Measurements from ENCODE around the gene PATJ. TPM values are rescaled to one million over a fixed set of nuclear protein-coding genes. Genes with fewer than 3 reads are reported as not detected.

Gene PATJ
- total and polyA plus RNA-seq, 10 donors = 2.3 to 32.2 (median 17.7) TPM

GRCh38 chr1:62209931-62210595 lies 467.8 kb downstream of the PATJ start:
- no peak overlapping the region for H3K27ac ChIP-seq
- DNase-seq = no peak
- no peaks in the 10 kb centered on the region for H3K27me3 ChIP-seq (replicated peaks in 1 of 7)
- no peak overlapping the region for H3K4me3 ChIP-seq
- H3K36me3 ChIP-seq = peaks cover 0 to 4% (median 0%) of the 10 kb centered on the region in 6 donors
- H3K4me1 ChIP-seq = no peaks in the 10 kb centered on the region
- intact Hi-C loops (cut with DNase I; ENCODE audit: low total_unique reads) = no loop called here
- 39 to 60% (median 52%) methylated on average over 1 of the region's 1 CpG for WGBS, 5 donors
- TF ChIP-seq, protein P1, sequence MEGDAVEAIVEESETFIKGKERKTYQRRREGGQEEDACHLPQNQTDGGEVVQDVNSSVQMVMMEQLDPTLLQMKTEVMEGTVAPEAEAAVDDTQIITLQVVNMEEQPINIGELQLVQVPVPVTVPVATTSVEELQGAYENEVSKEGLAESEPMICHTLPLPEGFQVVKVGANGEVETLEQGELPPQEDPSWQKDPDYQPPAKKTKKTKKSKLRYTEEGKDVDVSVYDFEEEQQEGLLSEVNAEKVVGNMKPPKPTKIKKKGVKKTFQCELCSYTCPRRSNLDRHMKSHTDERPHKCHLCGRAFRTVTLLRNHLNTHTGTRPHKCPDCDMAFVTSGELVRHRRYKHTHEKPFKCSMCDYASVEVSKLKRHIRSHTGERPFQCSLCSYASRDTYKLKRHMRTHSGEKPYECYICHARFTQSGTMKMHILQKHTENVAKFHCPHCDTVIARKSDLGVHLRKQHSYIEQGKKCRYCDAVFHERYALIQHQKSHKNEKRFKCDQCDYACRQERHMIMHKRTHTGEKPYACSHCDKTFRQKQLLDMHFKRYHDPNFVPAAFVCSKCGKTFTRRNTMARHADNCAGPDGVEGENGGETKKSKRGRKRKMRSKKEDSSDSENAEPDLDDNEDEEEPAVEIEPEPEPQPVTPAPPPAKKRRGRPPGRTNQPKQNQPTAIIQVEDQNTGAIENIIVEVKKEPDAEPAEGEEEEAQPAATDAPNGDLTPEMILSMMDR (IDR thresholded peaks at IDR 0.05 in 8 of 11, conservative IDR thresholded peaks at IDR 0.05 in 3 of 11) = no peak
- TF ChIP-seq POLR2AphosphoS5 (IDR thresholded peaks at IDR 0.05) = no peak
- TF ChIP-seq POLR2A (IDR thresholded peaks at IDR 0.05) = no peak
- peaks cover 0 to 33% (median 18%) of the 10 kb centered on the region in 8 donors for H3K9me3 ChIP-seq

DNA sequence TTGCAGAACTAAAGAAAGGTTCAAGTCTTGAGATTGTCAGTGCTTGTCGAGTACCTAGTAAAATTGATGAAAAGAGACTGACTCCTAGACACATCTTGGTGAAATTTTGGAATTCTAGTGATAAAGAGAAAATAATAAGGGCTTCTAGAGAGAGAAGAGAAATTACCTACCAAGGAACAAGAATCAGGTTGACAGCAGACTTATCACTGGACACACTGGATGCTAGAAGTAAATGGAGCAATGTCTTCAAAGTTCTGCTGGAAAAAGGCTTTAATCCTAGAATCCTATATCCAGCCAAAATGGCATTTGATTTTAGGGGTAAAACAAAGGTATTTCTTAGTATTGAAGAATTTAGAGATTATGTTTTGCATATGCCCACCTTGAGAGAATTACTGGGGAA lies 468.7 kb downstream of the PATJ start:
- intact Hi-C loops (cut with DNase I; ENCODE audit: low total_unique reads) = no loop called here
- Histone ChIP-seq H3K36me3 (peaks cover 0 to 4% (median 0%) of the 10 kb centered on the region in 6 donors), H3K27me3 (replicated peaks in 1 of 7) (no peaks in the 10 kb centered on the region), H3K27ac (no peak overlapping the region), H3K4me1 (no peaks in the 10 kb centered on the region), H3K9me3 (peaks cover 0 to 33% (median 18%) of the 10 kb centered on the region in 8 donors), H3K4me3 (no peak overlapping the region)
- TF ChIP-seq, protein P1 (IDR thresholded peaks at IDR 0.05 in 8 of 11, conservative IDR thresholded peaks at IDR 0.05 in 3 of 11) = no peak
- TF ChIP-seq POLR2A (IDR thresholded peaks at IDR 0.05) (no peak), POLR2AphosphoS5 (IDR thresholded peaks at IDR 0.05) (no peak)
- no peak for DNase-seq
- 81 to 95% (median 88%) methylated on average over 1 of the region's 1 CpG for WGBS, 5 donors

- peaks cover 0 to 27% (median 18%) of the 10 kb centered on the region in 8 donors for H3K9me3 ChIP-seq
- H3K27ac ChIP-seq = no peak overlapping the region
- intact Hi-C loops (cut with DNase I; ENCODE audit: low total_unique reads) = no loop called here
- H3K36me3 ChIP-seq = peaks cover 0 to 4% (median 0%) of the 10 kb centered on the region in 6 donors
- 84 to 95% (median 88%) methylated on average over 6 of the region's 6 CpGs for WGBS, 5 donors
- no peak for DNase-seq
- no peak overlapping the region for H3K4me3 ChIP-seq
- no peaks in the 10 kb centered on the region for H3K27me3 ChIP-seq (replicated peaks in 1 of 7)
- TF ChIP-seq POLR2AphosphoS5 (IDR thresholded peaks at IDR 0.05) = no peak
- TF ChIP-seq POLR2A (IDR thresholded peaks at IDR 0.05) = no peak
- TF ChIP-seq, protein P1 (IDR thresholded peaks at IDR 0.05 in 8 of 11, conservative IDR thresholded peaks at IDR 0.05 in 3 of 11) = no peak
- no peaks in the 10 kb centered on the region for H3K4me1 ChIP-seq
Measured at GRCh38 chr1:62212411-62212810, 470.1 kb downstream of the PATJ start.

GRCh38 chr1:62213075-62213914 lies 471.0 kb downstream of the PATJ start:
- no peaks in the 10 kb centered on the region for H3K27me3 ChIP-seq (replicated peaks in 1 of 7)
- 65 to 88% (median 85%) methylated on average over 6 of the region's 6 CpGs for WGBS, 5 donors
- H3K9me3 ChIP-seq = peaks cover 0 to 27% (median 18%) of the 10 kb centered on the region in 8 donors
- H3K36me3 ChIP-seq = peaks cover 0 to 4% (median 0%) of the 10 kb centered on the region in 6 donors
- TF ChIP-seq, protein P1 (IDR thresholded peaks at IDR 0.05 in 8 of 11, conservative IDR thresholded peaks at IDR 0.05 in 3 of 11) = no peak
- TF ChIP-seq POLR2AphosphoS5 (IDR thresholded peaks at IDR 0.05) (no peak), POLR2A (IDR thresholded peaks at IDR 0.05) (no peak)
- no peak overlapping the region for H3K4me3 ChIP-seq
- H3K4me1 ChIP-seq = no peaks in the 10 kb centered on the region
- intact Hi-C loops (cut with DNase I; ENCODE audit: low total_unique reads) = no loop called here
- no peak overlapping the region for H3K27ac ChIP-seq
- DNase-seq = no peak
